HG03064 (cell line): ENCODE data around the gene NISCH.

Experiments
- ATAC-seq: cut with Tn5 transposase; IDR thresholded peaks from one replicate; pipeline ENCODE4 v1.9.1; 2021; ENCODE audit warnings: low read depth; ENCODE audit not compliant: unreplicated experiment

NISCH gene

GRCh38 chr3:52470920-52471319 lies 15.5 kb downstream of the NISCH start:
- no peak for ATAC-seq

DNA sequence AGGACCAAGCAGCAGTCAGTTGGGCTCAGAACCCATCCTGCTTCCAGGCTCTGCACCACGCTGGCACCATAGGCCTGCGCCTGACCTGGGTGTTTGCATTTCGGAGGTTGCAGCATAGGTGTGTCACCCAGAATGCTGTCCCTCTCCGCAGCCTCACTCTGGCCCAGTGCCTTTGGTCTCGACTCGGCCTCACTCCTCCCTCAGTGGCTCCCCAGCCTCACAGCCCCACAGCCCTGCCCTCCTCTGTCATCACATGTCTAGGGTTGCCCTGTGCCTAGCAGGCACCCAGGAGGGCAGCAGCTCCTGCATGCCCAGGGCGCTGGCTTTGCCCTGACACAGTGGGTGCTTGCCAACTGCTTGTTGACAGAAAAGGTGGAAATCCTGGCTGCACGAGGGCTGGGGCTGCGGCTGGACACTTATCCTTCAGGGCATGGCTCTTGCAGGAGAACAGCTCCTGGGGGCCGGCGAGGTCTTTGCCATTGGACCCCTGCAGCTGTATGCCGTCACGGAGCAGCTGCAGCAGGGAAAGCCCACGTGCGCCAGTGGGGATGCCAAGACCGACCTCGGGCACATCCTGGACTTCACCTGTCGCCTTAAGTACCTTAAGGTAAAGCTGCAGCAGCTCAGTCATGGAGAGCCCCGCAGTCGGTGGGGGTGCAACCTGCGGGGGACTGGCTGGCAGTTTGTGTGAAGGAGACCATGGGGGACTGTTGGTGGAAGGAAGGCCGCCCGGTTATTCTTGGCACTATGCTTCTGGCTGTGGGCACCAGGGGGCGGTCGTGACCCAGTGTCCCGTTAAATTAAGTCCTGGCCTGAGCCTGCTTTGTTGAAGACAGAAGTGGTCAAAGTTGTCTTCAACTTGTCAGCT lies 16.2 kb downstream of the NISCH start:
- no peak for ATAC-seq

DNA sequence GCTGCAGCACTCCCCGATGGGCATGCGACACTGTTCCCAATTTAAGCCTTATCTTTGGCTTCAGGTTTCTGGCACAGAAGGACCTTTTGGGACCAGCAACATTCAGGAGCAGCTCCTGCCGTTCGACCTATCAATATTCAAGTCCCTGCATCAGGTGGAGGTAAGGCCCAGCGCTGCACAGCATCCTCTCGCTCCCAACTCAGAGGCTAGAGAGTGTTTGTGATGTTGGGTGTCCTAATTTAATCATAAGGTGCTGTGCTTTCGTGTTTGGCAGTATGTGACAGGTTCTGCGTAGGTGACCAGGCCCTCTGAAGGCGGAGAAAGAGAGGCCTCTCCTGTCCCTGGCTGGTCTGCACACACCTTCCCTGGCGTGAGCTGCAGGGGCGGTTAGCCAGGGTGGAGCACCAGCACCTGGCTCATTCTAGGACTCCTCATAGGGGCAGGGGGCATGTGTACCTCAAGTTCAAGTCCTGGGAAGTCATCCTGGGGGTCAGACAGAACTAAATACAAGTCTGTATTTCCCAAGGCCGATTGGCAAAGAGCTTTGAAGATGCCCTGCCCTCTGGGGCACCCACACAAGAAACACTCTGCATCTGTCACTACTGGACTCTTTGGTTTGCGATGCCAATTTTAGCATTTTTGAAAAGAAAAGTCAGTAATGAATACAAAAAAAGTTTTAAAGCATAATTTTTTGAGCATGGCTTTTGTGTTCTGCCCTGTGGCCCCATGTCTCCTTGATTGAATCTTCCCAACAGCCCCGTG lies 17.0 kb downstream of the NISCH start:
- no peak for ATAC-seq

GRCh38 chr3:52473026-52473425 lies 17.6 kb downstream of the NISCH start:
- ATAC-seq: no peak

DNA sequence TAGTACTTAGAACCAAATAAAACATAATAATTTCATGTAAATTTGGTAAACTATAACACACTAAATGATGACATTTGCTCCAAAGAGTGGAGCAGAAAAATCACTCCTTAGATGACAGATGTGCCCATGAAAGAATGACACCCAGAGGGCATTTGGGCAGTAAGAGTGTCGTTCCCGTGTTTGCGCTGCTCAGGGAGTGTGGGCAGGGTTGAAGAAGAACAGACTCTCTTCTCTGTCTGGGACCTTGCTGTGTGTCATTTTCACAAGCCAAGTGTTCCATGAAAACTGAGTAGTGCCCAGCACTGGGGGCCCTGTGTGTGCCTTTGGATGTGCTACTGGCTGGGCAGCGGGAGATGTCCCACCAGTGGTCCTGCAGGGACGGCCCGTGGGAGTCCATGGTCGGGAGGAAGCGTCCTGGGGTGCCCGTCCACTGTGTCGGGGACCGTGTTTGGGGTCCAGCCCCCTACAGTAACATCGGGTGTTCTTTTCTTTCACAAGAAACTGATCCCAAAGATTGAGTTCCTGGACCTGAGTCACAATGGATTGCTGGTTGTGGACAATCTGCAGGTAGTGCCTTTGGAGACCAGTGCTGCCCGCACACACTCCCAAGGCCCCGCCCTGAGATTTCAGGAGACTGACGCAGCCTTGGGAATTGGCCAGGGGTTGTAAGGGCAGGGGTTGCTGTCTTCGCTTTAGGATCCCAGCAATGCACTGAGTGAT lies 21.8 kb downstream of the NISCH start:
- no peak for ATAC-seq

DNA sequence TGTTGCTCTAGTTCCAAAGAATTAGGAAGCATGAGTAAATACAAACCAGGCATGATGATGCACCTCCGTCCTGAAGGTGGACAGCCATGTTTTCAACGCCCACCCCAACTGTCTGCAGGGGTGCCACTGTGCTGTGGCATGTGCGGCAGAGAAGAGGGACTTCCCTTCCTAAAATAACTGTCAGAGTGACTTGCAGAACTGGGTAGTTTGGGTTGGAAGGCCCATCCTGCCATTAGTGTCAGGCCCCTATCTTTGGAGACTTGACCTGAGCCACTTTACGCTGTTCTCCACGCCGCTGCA lies 22.3 kb downstream of the NISCH start:
- ATAC-seq: no peak

DNA sequence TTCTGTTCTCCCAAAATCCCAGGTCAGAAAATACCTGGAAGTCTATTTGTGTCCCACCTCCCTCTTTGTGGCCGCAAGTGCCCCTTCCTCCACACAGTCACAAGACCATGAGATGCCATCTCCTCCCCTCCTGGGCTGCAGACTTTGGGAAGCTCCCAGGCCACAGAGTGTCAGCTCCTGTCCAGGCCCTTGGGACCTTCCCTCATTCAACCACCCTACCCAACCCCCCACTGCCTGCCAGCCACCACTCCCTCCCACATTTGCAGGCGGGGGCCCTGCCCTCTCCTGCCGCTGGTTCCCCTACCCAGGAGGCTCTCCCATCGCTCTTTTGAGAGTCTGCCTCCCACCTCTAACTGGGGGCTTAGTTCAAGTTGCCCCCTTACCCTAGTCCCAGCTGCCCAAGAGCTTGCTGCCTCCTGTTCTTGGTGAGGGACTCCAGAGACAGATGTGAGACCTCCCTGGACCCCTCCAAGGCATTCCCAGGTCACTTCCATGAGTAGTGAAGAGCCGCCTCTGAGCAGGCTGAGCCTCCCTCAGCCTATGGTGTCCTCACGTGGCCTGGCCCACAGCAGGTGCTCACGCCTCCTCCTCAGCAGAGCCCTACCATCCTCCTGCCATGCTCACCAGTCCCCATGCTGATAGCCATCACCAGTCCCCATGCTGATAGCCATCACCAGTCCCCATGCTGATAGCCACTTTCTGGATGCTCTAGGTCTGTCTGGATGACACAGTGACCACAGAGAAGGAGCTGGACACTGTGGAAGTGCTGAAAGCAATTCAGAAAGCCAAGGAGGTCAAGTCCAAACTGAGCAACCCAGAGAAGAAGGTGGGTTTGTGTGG lies 23.9 kb downstream of the NISCH start:
- no peak for ATAC-seq

DNA sequence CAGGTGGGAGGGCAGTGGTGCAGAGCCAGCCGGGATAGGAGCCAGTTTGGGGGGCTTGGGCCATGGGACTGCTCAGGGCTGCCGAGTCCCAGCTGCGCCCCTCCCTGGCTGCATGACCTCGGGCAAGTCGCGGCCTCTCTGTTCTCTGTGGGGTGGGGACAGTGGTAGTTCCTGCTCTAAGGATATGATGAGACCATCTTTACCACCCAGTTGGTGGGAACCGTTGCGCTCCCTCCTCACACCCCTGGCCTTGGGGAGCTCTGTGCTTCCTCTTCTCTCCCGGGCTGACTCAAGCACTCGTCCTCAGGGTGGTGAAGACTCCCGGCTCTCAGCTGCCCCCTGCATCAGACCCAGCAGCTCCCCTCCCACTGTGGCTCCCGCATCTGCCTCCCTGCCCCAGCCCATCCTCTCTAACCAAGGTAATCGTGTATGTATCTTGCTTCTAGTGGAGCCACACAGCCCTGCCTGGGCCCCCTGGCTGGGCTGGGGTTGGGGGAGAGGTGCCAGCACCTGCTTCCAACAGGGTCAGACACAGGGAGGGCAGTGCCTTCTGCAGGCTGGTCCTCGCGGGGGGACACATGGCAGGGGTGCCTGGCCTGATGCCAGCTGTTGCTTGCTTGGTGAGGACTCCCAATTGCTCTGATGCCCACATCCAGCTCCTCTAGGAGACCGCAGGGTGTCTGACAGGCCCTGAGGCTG lies 24.6 kb downstream of the NISCH start:
- ATAC-seq: no peak

- no peak for ATAC-seq
Observed at GRCh38 chr3:52480768-52481715, 25.6 kb downstream of the NISCH start.

- ATAC-seq: no peak
Observed at GRCh38 chr3:52481819-52482521, 26.6 kb downstream of the NISCH start.

GRCh38 chr3:52483081-52483480 lies 27.7 kb downstream of the NISCH start:
- no peak for ATAC-seq

- ATAC-seq: no peak
Observed at GRCh38 chr3:52483577-52484381, 28.4 kb downstream of the NISCH start.

DNA sequence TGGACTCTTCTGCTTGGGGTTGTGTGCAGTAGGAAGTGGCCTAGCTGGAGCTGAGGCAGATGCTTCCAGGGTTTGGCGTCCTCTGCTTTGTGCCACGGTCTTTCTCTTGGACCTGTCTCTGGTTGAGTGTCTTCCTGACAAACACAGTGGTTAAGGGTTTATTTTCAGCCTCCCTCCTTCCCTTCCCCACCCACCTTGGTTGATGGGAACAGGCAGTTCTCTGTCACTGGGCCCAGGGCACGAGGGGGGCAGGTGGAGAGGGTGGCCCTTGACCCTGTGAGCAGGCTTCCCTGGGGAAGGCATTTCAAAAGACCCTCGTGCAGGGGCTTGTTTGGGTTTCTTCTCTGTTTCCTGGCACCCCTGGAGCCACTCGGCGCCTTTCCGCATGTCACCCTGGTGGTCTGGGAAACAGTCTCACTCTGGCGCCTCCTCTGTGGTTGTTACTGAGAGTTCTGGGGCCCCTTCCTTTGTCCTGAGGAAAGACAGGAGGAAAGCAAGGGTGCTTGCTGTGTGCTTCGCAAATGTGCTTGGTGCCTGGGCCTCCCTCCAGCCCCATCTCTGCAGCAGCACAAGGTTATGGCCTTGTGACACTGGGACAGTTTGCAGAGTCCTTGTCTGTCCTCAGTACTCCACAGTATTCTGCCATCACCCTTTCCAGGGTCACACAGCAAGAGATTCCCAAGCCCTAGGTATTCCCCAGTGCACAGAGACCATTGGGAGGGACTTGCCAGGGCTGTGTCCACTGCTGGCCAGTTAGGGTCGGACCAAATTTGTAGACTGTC lies 29.5 kb downstream of the NISCH start:
- no peak for ATAC-seq

DNA sequence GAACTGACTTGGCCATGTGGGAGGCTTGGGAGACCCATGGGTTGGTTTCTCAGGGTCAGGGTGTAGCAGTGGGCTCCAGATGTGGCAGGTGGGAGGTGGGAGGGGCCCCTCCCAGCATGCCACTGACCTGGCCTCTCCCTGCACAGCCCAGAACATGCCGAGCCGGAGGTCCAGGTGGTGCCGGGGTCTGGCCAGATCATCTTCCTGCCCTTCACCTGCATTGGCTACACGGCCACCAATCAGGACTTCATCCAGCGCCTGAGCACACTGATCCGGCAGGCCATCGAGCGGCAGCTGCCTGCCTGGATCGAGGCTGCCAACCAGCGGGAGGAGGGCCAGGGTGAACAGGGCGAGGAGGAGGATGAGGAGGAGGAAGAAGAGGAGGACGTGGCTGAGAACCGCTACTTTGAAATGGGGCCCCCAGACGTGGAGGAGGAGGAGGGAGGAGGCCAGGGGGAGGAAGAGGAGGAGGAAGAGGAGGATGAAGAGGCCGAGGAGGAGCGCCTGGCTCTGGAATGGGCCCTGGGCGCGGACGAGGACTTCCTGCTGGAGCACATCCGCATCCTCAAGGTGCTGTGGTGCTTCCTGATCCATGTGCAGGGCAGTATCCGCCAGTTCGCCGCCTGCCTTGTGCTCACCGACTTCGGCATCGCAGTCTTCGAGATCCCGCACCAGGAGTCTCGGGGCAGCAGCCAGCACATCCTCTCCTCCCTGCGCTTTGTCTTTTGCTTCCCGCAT lies 31.8 kb downstream of the NISCH start:
- ATAC-seq: no peak

GRCh38 chr3:52487788-52488691 lies 32.6 kb downstream of the NISCH start:
- ATAC-seq: no peak
